Urinary bladder (tissue), 4 donors: ENCODE measurements around the gene RIPPLY3. TPM values are rescaled to one million over a fixed set of nuclear protein-coding genes. Genes with fewer than 3 reads are reported as not detected.
A peak's percentile ranks its signal among the peaks of the same experiment; 100 is the strongest.

Experiments
- DNase-seq: peaks from one replicate; pipeline ENCODE4 v3.0.0-alpha.2; 2015; ENCODE audit errors: extremely low spot score
- H3K27ac ChIP-seq: one replicate; pipeline ENCODE4 v1.5.1; 2013; ENCODE audit warnings: low read depth, mild to moderate bottlenecking, moderate library complexity
- H3K36me3 ChIP-seq: one replicate; pipeline ENCODE4 v1.6.1; 2013; ENCODE audit warnings: mild to moderate bottlenecking, moderate library complexity; ENCODE audit not compliant: insufficient read depth
- H3K4me1 ChIP-seq: one replicate; pipeline ENCODE4 v1.6.1; 2013; ENCODE audit warnings: mild to moderate bottlenecking, moderate library complexity; ENCODE audit not compliant: insufficient read depth
- H3K4me3 ChIP-seq: one replicate; pipeline ENCODE4 v1.5.1; 2013; ENCODE audit warnings: low read depth, low read length
- WGBS: extraction: QIAGEN DNeasy Blood & Tissue Kit; methylation state at CpG from one replicate; pipeline ENCODE4 v1.1.7; 2013; 5-methylcytosine and 5-hydroxymethylcytosine counted together
- polyA plus RNA-seq: library from polyadenylated mRNA; stranded (reverse); fragments of 200-250 nt; gene quantifications from one replicate; pipeline ENCODE4 v1.2.3, GENCODE V29; 2013
- total RNA-seq: library from RNA; depleted of rRNA; stranded (reverse); fragments of >200 nt; gene quantifications from one replicate; pipeline ENCODE4 v1.2.3, GENCODE V29; 2014
- donor health status: healthy with polysubstance abuse.
- donor health status: healthy.

The RIPPLY3 gene, protein sequence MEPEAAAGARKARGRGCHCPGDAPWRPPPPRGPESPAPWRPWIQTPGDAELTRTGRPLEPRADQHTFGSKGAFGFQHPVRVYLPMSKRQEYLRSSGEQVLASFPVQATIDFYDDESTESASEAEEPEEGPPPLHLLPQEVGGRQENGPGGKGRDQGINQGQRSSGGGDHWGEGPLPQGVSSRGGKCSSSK
- total RNA-seq (not detected), polyA plus RNA-seq (0.48 TPM)

DNA sequence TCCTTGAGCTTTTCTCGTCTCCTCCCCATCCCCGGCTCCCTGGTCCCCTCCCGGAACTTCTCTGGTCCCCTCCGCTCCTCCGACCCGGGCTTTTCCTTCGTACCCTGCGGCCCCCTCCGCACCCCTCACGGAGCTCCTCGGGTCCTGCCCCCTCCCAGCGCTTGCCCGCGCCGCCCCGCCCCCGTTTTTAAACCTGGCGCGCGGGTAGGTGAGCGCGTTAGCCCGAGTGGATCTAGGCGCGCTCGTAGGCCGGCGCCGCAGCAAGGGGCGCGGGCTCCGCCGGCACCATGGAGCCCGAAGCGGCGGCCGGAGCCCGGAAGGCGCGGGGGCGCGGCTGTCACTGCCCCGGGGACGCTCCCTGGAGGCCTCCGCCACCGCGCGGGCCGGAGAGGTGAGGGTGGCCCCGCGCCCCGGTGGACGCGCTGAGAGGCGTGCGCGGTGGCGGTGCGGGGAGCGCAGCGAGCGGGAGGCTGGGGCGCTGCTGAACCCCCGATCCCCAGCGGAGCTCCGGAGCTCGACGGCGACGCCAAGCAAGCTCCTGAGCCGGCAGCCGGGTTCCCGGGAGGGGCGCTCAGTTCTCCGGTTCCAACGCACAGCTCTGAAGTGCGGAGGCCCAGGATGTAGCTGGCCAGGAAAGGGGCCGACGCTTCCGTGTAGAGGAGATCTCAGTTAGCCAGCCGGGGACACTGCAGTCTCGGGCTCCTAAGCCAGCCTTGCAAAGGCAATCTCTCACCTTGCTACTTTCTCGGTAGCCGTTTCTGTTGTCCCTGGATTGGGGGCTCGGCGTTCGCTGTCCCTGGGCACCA lies at the start of gene RIPPLY3:
TSS of gene RIPPLY3 (plus strand) at position 217 of the 806 bp plus-strand sequence. CDS start at position 288, 71 bp downstream.
- WGBS: 1% methylated on average over 87 of the region's 87 CpGs

DNA sequence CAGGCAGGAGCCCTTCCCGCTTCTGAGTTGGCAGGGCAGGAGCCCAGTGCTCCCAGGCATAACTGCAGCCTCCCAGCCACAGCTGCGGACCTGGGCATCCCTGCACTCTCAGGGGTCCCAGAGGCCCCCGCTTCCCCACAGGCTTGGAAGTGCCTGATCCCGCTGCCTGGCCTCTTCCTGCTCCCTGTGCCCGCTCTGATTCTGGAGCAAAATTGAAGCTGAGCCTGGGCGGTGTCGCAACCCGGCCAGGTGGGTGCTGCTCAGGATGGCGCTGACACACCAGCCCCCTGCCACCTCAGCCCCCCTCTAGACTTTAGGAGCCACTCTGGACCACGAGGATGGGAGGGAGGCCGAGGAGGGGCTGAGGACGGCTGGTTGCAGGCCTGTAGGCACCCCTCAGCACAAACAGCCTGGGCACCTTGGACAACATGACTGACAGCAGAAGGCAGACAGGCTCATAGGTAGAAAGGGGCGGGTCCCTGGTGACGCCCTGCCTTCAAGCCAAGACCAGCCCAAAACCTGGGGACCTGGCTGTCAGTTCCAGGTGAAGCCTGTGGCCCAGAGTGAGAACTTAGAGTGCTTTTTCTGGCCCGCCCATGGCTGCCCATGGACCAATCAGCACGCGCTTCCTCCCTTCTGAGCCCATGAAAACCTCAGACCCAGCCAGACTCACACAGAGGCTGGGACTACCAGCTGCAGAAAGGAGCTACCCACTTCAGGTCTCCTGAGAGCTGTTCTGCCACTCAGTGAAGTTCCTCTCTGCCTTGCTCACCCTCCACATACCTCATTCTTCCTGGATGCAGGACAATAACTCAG lies 47.3 kb upstream of the RIPPLY3 start:
- peaks cover 2% of the 10 kb centered on the region for H3K36me3 ChIP-seq
- H3K4me1 ChIP-seq: no peaks in the 10 kb centered on the region
- no peak for DNase-seq
- H3K27ac ChIP-seq: no peak overlapping the region
- H3K4me3 ChIP-seq: no peak overlapping the region
- 94% methylated on average over 17 of the region's 17 CpGs for WGBS

More for the DNA sequence above, at the start of gene RIPPLY3:
- H3K4me1 ChIP-seq: no peaks in the 10 kb centered on the region
- no peak for DNase-seq
- H3K4me3 ChIP-seq: peak within 1 kb of the TSS; percentile 57
- H3K36me3 ChIP-seq: no peaks in the 10 kb centered on the region
- H3K27ac ChIP-seq: no peak within 1 kb of the TSS

- Histone ChIP-seq H3K4me1 (no peaks in the 10 kb centered on the region), H3K36me3 (peaks cover 2% of the 10 kb centered on the region), H3K27ac (no peak overlapping the region), H3K4me3 (no peak overlapping the region)
- DNase-seq: no peak
- WGBS: 95% methylated on average over 8 of the region's 8 CpGs
Measured at GRCh38 chr21:36960676-36961284, 45.7 kb upstream of the RIPPLY3 start.

DNA sequence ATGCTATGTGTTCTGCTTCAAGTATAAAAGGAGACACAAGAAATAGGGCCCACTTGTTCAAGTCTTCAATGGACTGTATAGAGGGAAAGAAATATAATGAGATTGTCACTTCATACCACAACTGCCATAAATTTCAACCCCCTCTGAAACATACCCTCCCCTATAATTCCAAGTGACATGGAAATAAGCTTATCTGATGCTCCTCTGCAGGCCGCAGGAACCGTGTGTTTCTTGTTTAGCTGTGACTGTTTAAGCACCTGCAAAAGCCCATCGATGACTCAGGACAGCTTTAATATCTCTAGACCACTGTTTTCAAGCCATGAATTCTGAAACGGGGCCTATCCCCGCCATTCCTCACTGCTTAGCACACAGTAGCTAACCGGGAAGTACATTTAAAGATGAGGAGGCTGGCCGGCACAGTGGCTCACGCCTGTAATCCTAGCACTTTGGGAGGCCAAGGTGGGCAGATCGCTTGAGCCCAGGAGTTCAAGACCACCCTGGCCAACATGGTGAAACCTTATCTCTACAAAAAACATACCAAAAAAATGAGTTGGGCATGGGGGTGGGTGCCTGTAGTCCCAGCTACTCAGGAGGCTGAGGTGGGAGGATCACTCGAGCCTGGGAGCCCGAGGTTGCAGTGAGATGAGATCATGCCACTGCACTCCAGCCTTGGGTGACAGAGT lies 44.3 kb upstream of the RIPPLY3 start:
- Histone ChIP-seq H3K27ac (no peak overlapping the region), H3K36me3 (peaks cover under 1% of the 10 kb centered on the region), H3K4me1 (no peaks in the 10 kb centered on the region), H3K4me3 (no peak overlapping the region)
- WGBS: 70% methylated on average over 11 of the region's 11 CpGs
- no peak for DNase-seq

- WGBS: 95% methylated on average over 4 of the region's 4 CpGs
- DNase-seq: no peak
Measured at GRCh38 chr21:36964398-36964797, 42.1 kb upstream of the RIPPLY3 start.

GRCh38 chr21:36964827-36965719 lies 41.4 kb upstream of the RIPPLY3 start:
- no peak overlapping the region for H3K4me3 ChIP-seq
- H3K27ac ChIP-seq: no peak overlapping the region
- 89% methylated on average over 8 of the region's 8 CpGs for WGBS
- no peak for DNase-seq
- H3K4me1 ChIP-seq: no peaks in the 10 kb centered on the region
- no peaks in the 10 kb centered on the region for H3K36me3 ChIP-seq

More at GRCh38 chr21:36964398-36964797, 42.1 kb upstream of the RIPPLY3 start:
- Histone ChIP-seq H3K4me3 (no peak overlapping the region), H3K4me1 (no peaks in the 10 kb centered on the region), H3K36me3 (no peaks in the 10 kb centered on the region), H3K27ac (no peak overlapping the region)

DNA sequence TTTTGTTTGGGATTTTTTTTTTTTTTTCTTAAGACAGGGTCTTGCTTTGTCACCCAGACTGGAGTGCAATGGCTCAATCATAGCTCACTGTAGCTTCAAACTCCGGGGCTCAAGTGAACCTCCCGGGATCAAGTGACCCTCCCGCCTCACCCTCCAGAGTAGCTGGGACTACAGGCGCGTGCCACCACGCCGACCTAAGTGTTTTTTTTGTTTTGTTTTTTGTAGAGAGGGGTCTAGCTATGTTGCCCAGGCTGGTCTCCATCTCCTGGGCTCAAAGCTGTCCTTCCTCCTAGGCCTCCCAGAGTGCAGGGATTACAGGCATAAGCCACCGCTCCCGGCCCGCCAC lies 40.8 kb upstream of the RIPPLY3 start:
- no peaks in the 10 kb centered on the region for H3K4me1 ChIP-seq
- peak overlapping the region; percentile 31 for H3K27ac ChIP-seq
- WGBS: 45% methylated on average over 10 of the region's 10 CpGs
- no peaks in the 10 kb centered on the region for H3K36me3 ChIP-seq
- DNase-seq: no peak
- peak overlapping the region; percentile 91 for H3K4me3 ChIP-seq

- H3K4me3 ChIP-seq: peak within 1 kb of the TSS; percentile 91
- no peaks in the 10 kb centered on the region for H3K4me1 ChIP-seq
- WGBS: under 1% methylated on average over 101 of the region's 101 CpGs
- H3K27ac ChIP-seq: peak within 1 kb of the TSS; percentile 64
- H3K36me3 ChIP-seq: no peaks in the 10 kb centered on the region
- no peak for DNase-seq
Measured at GRCh38 chr21:36966066-36966820, 40.3 kb upstream of the RIPPLY3 start, which contains the start of gene HLCS. TSS of gene HLCS (minus strand) at chr21:36966669. CDS start at chr21:36966638, 31 bp downstream.

DNA sequence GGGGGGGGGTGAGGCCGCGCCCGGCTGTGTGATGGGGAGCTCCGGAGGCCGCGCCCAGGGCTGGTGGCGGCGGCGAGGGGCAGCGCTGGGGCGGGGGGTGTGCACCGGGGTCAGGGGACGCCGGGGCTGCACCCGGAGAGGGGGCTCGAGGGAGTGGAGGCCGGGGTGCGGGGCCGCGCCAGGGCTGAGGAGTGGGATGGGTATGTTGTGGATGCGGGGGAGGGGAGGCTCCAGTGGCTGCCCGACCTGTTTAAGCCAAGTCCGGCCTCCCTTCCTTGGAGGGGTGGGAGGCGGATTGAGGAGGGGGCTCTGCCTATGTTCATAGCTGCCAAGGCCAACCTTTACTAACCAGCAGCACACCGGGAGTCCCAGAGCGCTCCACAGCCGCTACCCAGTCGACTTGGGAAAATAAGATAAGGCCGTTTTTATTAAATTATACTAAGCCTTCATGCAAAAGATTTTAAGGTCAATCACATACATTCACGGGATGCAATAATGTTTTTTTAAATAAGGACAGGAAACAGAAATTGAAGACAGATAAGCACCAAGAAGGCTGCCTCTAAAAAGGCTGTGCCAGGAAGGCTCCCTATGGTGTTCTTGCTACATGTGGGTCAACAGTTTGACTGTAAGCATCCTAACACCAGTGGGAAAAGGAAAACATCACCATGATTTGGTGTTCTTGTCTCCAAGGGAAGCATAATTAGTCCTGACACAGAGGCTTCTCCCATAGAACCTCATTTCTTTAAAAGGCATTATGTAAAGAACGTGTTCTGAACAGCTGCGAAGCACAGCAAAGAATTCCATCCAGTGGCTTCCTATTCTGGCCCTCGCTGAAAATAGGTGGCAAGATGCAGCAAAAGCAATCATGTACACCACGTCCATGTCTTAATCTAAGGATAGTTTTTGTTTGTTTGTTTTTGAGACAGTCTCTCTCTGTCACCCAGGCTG lies 39.4 kb upstream of the RIPPLY3 start:
- DNase-seq: no peak
- 13% methylated on average over 34 of the region's 34 CpGs for WGBS
- peak overlapping the region; percentile 91 for H3K4me3 ChIP-seq
- peak overlapping the region; percentile 64 for H3K27ac ChIP-seq
- H3K36me3 ChIP-seq: no peaks in the 10 kb centered on the region
- no peaks in the 10 kb centered on the region for H3K4me1 ChIP-seq

DNA sequence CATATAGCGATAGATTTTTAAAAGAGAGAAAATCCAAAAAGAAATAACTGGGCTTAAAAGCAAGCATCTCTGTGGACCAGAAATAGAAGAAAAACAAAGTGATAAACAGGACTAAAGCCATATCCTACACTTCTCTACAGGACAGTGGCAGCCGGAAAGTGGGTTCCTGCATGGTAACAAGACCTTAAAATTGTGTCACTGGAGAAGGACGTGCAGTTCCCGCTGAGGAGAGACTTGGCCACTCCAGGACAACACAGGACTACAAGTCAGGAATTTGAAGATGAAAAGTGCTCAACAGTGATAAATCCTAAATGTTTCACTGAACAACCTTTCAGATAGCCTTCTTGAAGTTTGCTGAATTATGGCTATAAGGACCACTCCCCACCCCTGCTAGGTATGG lies 38.1 kb upstream of the RIPPLY3 start:
- no peak for DNase-seq
- Histone ChIP-seq H3K36me3 (no peaks in the 10 kb centered on the region), H3K4me3 (no peak overlapping the region), H3K27ac (no peak overlapping the region), H3K4me1 (no peaks in the 10 kb centered on the region)
- 80% methylated on average over 4 of the region's 4 CpGs for WGBS

DNA sequence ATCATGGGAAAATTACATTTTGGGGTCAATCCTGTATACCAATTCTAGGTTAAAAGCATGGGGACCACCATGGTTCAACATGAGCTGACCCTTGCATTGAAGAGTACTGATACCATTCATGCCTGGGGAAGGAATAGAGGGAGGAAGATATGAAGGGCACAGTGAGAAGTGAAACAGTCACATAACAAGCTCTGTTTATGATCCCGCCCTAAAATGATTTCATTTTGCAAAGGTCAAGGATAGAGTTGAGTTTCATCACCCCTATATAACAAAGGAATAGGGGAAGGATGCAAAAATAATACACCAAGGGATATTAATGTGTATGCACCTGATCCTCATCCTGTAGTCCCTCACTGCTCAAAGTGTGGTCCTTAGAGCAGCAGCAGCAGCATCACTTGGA lies 37.5 kb upstream of the RIPPLY3 start:
- Histone ChIP-seq H3K27ac (no peak overlapping the region), H3K4me3 (no peak overlapping the region), H3K4me1 (peaks cover 1% of the 10 kb centered on the region), H3K36me3 (no peaks in the 10 kb centered on the region)
- 96% methylated on average over 1 of the region's 1 CpG for WGBS
- DNase-seq: no peak
